Kidney glomerular epithelial cell (primary cell): ENCODE results near the gene TFCP2L1.

Experiments used
- DNase-seq: peaks from one replicate; lab custom pipeline; 2025; lab: John Stamatoyannopoulos, UW

TFCP2L1 gene

GRCh38 chr2:121196132-121196848, 88.7 kb downstream of the TFCP2L1 start:
- DNase-seq: no peak

DNA sequence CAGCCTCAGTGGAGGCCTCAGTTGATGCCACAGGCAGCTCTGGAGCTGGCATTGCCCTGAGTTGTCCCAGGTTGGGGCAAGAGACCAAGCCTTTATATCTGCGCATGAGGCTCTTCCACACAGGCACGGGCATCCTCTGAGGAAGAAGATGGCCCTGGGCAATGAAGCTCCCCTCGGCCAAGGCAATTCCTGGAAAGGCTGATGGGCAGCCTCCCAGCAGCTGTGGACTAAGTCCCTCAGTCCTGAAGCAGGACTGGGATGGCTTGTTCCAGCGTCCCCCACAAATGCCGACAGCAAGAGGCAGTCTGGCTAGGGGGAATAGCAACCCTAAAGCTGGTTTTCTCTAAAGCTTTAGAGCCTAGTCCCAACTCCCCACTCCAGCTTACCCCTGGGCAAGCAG, 90.0 kb downstream of the TFCP2L1 start:
- DNase-seq: no peak

DNA sequence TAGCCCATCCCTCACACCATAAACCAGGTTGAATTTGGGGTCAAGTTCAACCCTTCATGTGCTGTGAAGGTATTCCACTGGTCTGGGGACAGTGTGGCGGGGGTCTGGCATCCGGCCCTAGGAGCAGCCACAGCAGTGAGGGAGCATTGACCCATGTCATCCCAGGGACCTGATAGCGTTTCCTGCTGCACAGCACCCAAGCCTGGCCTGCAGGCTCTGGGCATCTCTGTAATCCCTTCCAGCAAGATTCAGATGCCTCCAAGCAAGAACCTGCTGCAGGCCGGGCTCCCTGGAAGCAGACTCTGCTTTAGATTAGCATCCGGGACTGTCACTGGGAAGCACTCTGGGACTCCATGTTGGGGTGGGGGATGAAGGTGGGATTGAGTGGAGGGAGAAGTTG, 90.4 kb downstream of the TFCP2L1 start:
- no peak for DNase-seq

DNA sequence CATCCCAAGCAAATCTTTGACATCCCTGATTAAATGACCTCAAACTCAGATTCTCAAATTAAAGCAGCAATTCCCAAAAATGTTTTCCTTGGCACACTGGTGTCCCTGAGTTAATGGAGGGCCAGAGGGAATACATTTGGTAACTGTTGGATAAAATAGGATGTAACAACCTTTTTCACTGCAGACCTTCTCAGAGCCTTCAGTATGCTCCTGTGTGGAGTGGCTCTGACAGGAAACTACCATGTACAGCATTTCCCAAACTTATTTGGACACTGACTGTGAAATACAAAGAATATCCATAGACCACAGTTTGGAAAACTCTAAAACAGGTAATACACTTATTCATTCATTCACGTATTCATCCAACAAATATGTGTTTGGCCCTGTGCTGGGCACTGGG, 91.8 kb downstream of the TFCP2L1 start:
- DNase-seq: no peak

DNA sequence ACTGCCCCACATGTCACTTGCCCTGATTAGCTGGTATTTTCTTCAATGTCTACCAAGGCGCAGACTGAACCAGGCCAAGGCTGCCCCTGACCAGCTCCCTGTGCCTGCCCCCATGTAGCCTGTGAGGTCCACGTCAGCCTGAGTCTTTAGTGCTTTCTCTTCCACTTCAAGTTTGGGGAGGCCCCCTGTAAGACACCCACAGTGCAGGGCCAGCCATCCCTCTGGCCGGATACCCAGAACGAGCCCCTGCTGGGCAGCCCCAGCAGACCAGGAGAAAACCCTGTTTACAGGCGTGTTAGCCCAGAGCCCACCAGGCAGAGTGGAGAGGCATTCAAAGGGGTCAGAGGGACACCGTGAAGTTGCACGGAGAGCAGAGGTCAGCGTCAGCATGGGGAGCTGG, 92.4 kb downstream of the TFCP2L1 start:
- no peak for DNase-seq

DNA sequence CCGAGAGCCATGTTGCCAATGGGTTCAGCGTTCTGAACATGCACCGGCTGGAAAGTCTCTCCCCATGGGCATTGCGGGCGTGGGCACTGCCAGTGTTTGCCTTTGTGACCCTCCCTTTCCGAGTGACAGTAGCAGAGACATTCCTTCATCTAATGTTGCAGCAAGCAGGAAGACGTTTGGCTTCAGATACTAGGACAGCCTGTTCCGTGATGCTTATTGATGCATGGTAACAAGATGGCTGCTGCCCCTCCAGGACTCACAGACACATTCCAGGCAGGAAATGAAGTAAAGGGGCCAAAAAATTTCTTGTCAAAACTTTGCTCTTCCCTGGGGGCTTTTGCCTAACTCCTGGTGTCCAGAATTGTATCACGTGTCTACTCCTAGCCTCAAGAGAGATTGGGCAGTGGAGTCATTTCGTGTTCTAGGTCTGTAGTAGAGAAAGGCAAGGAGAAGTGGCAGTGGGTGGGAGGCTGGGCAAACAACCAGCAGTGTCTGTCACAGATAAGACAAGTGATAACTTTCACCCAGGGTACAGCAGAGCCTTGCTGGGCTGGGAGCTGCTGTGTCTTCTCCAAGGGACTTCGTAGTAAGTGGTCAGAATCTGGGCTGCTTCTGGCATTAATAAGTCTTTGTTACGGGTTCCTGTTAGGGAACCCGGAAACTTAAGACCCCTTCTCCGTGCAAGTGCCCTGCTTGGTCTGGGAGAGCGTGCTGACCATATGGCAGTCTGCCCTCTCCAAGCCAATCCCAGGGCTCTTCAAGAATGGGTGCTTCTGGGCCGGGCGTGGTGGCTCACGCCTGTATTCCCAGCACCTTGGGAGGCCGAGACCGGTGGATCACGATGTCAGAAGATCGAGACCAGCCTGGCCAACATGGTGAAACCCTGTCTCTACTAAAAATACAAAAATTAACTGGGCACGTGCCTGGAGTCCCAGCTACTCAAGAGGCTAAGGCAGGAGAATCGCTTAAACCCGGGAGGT, 93.5 kb downstream of the TFCP2L1 start:
- no peak for DNase-seq

DNA sequence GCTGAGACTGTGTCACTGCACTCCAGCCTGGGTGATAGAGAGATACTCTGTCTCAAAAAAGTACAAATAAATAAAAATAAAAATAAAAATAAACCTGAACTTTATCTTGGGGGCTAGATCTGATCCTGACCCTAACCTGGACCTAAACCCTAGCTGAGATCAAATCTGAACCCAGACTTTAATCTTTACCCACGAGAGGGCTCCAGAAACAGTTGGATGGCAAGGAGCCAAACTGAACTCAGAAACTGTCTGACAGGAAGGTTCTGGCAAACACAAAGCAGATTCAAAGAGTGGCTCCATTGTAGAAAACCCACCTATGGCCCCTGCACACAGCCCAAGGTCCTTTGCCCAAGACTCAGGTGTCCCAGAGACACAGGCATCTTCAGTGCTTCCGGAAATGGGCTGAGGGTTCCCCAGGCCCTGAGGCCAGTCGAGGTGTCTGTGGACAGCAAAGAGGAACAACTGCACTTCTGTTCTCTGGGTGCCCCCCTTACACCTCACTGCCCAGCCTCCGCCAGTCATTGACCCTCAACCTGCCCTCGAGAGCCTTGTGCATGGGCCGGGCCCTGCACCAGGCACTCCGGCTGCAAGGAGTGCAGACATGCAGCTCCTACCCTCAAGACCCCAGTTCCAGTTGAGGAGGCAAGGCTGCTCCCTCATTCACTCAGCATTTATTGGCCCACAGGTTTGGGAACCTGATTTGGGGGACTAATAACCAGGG, 95.2 kb downstream of the TFCP2L1 start:
- no peak for DNase-seq

DNA sequence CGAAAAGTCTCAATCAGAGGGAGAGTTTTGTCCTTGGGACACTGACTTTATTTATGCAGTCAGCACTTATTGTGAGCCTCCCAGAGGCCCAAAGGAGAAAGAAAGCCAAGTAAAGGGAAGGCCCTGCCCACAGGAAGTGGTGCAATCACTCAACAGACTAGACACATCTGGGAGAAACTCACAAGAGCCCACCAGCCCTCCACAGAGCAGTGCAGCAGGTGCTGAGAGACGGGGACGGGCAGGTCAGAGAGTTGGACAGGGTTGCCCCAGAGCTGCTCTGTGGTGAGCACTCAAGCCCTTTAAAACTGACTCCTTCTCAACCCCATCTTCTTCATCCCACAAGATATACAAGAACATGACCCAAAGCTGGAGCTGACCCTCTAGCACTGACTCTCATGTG, 96.0 kb downstream of the TFCP2L1 start:
- DNase-seq: no peak

- no peak for DNase-seq
Observed at GRCh38 chr2:121187982-121188411, 97.0 kb downstream of the TFCP2L1 start.

- DNase-seq: no peak
Observed at GRCh38 chr2:121187351-121187981, 97.5 kb downstream of the TFCP2L1 start.

DNA sequence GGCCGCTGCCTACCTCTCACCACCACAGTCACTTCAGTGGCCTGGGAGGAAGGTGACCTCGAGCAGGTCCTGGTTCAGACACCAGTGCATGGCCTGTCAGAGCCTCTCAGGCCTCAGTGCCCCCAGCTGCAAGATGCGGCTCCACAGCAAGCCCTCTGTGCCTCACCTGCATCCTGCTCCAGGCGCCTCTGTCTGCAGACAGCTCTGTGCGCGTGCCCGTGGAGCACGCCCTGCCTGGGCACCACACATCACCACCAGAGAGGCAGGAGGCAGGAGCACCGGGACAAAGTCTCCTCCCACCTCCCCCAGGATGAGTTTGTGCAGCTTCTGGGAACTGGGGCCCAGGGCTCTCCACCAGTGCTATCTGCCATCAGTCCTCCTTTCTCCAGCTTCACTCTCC, 98.7 kb downstream of the TFCP2L1 start:
- no peak for DNase-seq

DNA sequence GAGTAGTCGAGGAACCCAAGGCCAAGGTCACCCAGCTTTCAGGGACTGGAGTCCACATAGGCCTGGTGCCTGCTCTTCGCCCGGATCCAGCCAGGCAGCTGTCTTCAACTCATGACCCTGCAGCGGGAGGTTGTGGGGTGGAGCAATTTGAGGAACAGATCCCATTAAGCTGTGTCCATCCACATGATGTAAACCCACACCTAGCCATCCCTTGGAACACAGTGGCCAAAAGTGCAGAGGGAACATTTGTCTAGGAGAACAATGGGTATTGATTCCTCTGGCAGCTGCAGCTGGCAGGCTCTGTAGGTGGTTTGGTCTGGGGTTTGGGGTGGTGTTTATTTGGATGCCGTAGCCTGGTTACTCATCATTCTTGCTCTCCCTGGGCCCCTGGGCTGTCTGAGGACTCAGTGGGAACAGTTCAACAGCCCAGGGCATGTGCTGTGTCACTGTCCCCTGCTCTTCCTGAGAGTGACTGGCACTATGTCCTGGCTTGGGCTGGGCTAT, 99.4 kb downstream of the TFCP2L1 start:
- DNase-seq: no peak

DNA sequence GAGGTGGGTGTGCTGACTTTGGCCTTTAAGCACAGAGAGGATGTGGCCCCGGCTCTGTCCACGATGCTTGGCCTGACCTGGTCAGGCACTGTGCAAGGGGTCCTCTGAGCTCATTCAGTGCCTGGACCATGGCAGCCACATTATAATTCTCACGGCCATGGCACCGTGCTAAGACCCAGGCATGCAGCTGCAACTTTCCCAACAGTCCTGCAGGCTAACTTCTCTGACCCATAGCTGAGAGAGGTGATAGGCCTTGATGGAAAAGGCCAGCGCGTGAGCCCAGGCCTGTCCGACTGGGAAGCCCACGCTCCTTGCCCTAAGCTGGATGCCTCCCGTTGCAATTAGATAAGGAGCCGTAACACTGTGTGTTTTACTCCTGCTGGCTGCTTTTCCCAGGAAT, 99.9 kb downstream of the TFCP2L1 start:
- DNase-seq: no peak

DNA sequence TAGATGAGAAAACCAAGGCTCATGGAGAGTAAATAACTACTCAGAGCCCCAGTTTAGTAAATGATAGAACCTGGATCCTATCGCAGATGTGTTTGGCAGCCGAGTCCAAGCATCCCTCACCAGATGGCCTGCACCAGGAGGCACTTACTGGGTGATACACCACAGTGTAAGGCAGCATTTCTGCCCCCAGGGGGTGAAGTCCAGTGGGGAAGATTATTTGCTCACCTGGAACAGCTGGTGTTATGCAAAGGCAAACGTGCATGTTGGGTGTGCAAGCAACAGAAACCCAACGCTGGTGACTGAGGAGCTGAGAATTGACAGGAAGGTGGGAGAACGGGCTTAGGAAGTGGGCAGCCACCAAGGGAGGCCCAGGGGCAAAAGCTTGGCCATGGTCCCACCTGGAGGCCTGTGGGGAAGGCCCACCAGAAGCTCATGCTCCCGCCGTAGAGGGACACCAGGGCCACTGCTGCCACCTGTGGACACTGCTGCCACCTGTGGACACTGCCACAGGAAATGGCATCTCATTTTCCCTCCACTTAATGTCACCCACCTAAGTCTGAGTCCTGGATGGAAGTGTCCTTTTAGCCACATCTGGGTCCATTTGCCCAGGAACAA, 100.6 kb downstream of the TFCP2L1 start:
- DNase-seq: no peak

DNA sequence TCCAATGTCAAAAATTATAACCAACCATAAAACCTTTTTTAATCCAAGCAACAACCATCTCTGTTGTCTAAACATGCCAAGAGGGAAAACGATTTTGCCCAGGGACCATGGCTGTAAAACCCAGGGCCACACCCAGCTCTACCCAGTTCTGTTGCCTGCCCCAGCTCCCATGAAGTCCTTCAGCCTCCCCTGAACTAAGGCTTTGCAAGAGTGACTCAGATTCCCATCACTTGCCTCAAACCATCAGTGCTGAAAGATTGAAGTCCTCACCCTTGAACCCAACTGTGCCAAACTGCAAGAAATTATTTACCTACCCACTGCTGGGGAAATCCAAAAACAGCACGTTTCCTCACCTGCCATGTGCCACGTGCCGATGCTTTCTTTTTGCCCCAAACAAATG, 102.5 kb downstream of the TFCP2L1 start:
- no peak for DNase-seq

GRCh38 chr2:121179467-121179866, 105.5 kb downstream of the TFCP2L1 start:
- no peak for DNase-seq

DNA sequence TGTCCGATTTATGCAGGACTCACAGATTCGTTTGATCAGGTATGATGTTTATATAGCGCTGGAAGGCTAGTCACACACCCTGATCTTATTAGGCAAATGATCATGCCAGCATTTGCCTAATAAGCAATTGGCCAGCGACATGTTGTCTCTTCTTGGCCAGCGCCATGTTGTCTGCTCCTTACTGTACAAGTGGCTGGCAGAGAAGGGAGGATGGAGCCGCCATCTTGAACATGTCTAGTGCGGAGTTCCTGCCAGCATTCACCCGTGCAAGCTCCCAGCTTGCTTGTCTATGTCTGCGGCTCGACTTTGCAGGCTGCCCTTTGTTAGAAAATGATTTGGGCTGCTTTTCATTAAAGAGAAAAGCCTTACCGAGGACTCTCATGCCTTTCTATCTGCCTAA, 106.3 kb downstream of the TFCP2L1 start:
- DNase-seq: no peak

GRCh38 chr2:121177896-121178295, 107.1 kb downstream of the TFCP2L1 start:
- DNase-seq: no peak

DNA sequence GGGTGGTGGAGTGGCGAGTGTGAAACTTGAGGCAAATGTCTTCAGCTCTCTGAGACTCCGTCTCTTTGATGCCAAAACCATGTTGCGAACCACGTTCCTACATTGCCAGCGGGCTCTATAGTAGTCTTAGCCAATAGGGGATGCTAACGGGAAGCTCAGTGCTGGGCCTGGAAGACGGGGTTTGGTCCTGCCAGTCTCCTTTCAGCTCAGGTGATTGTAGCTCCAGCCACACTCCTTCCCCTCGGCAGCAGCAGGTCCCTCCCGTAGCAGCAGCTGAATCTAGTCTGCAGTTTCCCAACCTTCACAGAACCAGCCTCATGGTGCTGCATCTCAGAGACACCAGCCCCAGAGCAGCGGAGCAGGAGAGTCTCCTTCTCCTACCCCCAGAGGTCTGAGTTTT, 109.7 kb downstream of the TFCP2L1 start:
- DNase-seq: no peak

DNA sequence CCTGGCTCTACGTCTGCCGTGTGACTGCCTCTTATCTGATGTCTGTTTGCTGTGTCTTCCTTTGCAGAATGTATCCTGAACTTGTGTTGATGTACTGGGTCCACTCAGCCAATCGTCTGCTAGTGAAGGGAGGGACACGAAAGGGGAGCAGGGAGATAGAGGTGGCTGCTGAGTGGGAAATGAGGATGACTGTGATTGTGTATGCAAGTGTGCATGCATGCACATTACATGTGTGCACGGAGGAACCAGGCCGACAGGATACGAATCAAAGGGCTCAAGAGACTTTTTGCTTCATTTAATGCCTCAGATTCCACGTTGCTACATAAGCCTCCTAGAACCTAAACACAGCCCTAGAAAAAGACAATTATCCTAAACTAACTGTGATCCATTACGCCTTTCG, 111.2 kb downstream of the TFCP2L1 start:
- no peak for DNase-seq

DNA sequence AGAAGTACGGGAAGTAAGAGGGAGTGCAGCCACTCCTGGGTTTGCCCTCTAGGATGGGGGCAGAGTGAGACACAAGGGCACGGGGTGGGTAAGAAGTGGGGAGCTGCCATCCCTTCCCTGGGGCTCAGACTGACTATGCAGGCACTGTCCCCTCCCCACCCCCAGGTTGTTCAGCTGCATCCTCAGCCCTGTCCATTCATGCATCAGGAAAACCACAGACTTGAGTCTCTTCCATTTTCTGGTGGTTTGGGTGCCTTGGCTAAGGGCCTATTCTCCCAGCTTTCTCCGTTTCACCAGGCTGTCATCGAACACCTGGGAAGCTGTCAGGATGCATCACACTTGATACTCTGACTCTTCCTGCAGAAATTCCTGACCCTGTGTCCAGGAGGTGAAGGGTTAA, 111.9 kb downstream of the TFCP2L1 start:
- no peak for DNase-seq
